ENCODE data around the gene DPP6. TPM values are rescaled to one million over a fixed set of nuclear protein-coding genes. Genes with fewer than 3 reads are reported as not detected.

DPP6 gene
- total RNA-seq, 4 donors from 2014 or later, result 0.38 TPM; not detected in 2

GRCh38 chr7:154888690-154889089 is 836.5 kb downstream of the DPP6 start:
- DNase-seq, result no peak
- WGBS, 2 donors, result 47 to 58% methylated on average over 3 of the region's 3 CpGs

GRCh38 chr7:154892459-154892858 is 840.3 kb downstream of the DPP6 start:
- 36 to 73% methylated on average over 3 to 11 of the region's 28 CpGs for WGBS, 2 donors
- Histone ChIP-seq H3K27ac (no peak overlapping the region), H3K36me3 (no peaks in the 10 kb centered on the region), H3K9me3 (no peaks in the 10 kb centered on the region), H3K27me3 (peaks cover 0 to 13% (median 0%) of the 10 kb centered on the region in 4 donors), H3K4me3 (no peak overlapping the region), H3K4me1 (no peaks in the 10 kb centered on the region)
- TF ChIP-seq POLR2A (IDR thresholded peaks at IDR 0.05), result no peak
- TF ChIP-seq CTCF (IDR thresholded peaks at IDR 0.05), result no peak
- DNase-seq, result no peak
- intact Hi-C loops (cut with DNase I), result no loop called here

More at GRCh38 chr7:154888690-154889089, 836.5 kb downstream of the DPP6 start:
- no peaks in the 10 kb centered on the region for H3K9me3 ChIP-seq
- H3K36me3 ChIP-seq, result no peaks in the 10 kb centered on the region
- peaks cover 0 to 3% (median 0%) of the 10 kb centered on the region in 4 donors for H3K27me3 ChIP-seq
- H3K27ac ChIP-seq, result no peak overlapping the region
- H3K4me1 ChIP-seq, result no peaks in the 10 kb centered on the region
- TF ChIP-seq CTCF (IDR thresholded peaks at IDR 0.05) (no peak), POLR2A (IDR thresholded peaks at IDR 0.05) (no peak)
- intact Hi-C loops (cut with DNase I), result no loop called here
- H3K4me3 ChIP-seq, result no peak overlapping the region

GRCh38 chr7:154896076-154896475 is 843.9 kb downstream of the DPP6 start:
- DNase-seq, result no peak
- TF ChIP-seq CTCF (IDR thresholded peaks at IDR 0.05) (no peak), POLR2A (IDR thresholded peaks at IDR 0.05) (no peak)
- no peaks in the 10 kb centered on the region for H3K36me3 ChIP-seq
- no peak overlapping the region for H3K4me3 ChIP-seq
- H3K27me3 ChIP-seq, result peaks cover 0 to 12% (median 0%) of the 10 kb centered on the region in 4 donors
- intact Hi-C loops (cut with DNase I), result no loop called here
- no CpG with 5 or more reads among the region's 11 CpGs for WGBS, 2 donors
- no peak overlapping the region for H3K27ac ChIP-seq
- H3K4me1 ChIP-seq, result no peaks in the 10 kb centered on the region
- no peaks in the 10 kb centered on the region for H3K9me3 ChIP-seq

- DNase-seq, result no peak
- no peaks in the 10 kb centered on the region for H3K36me3 ChIP-seq
- TF ChIP-seq POLR2A (IDR thresholded peaks at IDR 0.05) (no peak), CTCF (IDR thresholded peaks at IDR 0.05) (no peak)
- no peaks in the 10 kb centered on the region for H3K4me1 ChIP-seq
- H3K4me3 ChIP-seq, result no peak overlapping the region
- no peak overlapping the region for H3K27ac ChIP-seq
- peaks cover 0 to 12% (median 0%) of the 10 kb centered on the region in 4 donors for H3K27me3 ChIP-seq
- intact Hi-C loops (cut with DNase I), result no loop called here
- H3K9me3 ChIP-seq, result no peaks in the 10 kb centered on the region
- WGBS, 2 donors, result 73 to 81% methylated on average over 4 to 11 of the region's 24 CpGs
Measured at GRCh38 chr7:154898973-154899855, 847.0 kb downstream of the DPP6 start.

- no peak for DNase-seq
- no peak overlapping the region for H3K27ac ChIP-seq
Measured at GRCh38 chr7:154899862-154900261, 847.7 kb downstream of the DPP6 start.

More at GRCh38 chr7:154899862-154900261, 847.7 kb downstream of the DPP6 start:
- H3K9me3 ChIP-seq, result no peaks in the 10 kb centered on the region
- intact Hi-C loops (cut with DNase I), result no loop called here
- peaks cover 0 to 12% (median 0%) of the 10 kb centered on the region in 4 donors for H3K27me3 ChIP-seq
- WGBS, 2 donors, result 28 to 36% methylated on average over 2 to 5 of the region's 5 CpGs
- no peaks in the 10 kb centered on the region for H3K36me3 ChIP-seq
- TF ChIP-seq POLR2A (IDR thresholded peaks at IDR 0.05) (no peak), CTCF (IDR thresholded peaks at IDR 0.05) (no peak)
- no peak overlapping the region for H3K4me3 ChIP-seq
- no peaks in the 10 kb centered on the region for H3K4me1 ChIP-seq
